ENCODE measurements around the gene CELF2.
"Not testable (repeated sequence)": the region's sequence is repeated elsewhere in the genome, so short reads cannot be mapped to it uniquely, and the experiment has no call there.

CELF2 gene

DNA sequence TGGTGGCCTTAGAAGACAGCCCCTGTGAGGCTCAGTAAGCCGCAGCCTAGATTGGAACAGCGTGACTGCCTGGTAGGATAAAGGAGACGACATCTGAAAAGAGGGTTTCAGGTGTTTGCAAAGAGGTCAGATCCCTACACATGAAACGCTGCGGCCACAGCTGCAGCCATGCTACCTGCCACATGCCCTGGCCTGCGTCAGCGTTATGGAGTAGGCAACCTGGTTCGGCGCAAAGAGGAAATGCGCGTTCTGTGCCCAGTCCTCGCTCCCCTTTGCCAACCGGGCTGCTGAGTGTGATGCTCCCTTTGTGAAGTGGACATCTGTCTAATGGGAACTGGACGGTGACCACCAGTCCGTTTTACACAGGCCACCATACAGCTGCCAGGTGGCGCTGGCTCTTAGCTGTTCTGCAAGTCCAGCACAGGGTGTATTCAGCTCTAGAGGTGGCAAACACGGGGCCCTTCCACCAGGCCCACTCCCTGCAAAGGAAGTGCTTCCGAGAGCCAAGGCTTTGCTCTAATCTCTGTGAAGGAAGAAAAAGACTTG, 160.3 kb downstream of the CELF2 start:
- peak; percentile 47 for DNase-seq

DNA sequence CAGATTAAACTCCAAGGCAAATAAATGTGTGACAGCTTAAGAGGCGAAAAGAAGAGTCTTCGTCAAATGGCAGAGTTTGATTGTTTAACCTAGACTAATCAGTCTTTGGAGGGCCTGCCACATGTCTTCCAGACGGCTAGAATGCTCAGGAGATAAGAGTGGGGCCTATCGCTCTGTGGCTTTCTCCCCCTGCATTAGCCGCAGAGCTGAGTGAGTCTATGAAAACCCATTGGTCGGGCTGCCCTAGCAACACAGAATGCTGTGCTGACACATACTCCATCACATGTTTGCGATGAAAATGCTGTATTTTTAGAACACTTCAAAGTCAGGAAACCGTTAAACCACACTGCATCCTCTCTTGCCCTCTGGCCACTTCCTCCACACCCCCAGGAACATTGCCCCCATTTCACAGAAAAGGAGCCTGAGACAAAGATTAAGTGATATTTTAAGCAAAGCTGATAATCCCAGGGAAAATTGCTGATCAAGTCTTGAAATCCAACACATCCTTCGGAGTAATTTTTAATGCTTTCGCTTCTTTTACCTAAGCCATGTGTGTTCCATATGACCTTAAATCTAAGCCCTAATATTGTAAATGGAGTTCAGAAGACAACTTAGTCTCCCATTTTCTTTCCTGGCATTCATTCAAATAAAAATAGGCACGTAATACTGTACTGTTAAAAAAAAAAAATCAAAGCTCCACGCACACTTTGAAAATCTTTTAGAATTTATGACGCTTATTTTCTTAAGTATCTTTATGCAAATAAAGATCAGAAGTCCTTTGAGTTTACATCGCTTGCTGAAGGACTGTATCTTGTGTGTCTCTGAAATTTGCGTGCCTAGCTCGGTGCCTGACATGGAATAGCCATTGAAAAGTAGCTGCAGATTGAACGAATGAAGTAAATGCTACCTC, 161.2 kb downstream of the CELF2 start:
- DNase-seq = peak; percentile 94

DNA sequence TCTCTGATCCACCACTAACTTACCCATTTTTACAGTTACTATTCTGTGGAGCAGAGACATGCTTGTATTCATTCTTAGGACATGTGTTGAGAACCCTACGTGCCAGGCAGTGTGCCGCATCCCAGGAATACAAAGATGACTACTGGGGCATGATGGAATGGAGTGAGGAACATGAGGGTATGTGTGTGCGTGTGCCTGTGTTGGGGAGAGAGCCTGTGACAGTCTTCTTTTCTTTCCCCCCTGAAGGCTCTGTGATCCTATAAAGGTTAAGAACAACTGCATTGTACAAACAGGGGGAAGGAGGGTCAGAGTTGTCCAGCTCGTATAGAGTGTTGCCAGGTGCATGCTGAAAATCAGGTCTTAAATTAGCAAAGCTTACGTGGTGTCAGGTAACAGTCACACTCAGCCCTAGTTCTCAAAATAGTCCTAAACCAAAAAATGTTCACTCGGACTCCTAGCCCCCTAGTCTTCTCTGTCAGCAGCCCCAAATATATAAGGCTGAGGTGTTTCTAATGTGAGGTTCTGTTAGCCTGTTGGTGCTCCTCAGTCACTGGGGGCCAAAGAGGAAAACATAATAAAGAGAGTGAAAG, 161.9 kb downstream of the CELF2 start:
- DNase-seq = no peak

DNA sequence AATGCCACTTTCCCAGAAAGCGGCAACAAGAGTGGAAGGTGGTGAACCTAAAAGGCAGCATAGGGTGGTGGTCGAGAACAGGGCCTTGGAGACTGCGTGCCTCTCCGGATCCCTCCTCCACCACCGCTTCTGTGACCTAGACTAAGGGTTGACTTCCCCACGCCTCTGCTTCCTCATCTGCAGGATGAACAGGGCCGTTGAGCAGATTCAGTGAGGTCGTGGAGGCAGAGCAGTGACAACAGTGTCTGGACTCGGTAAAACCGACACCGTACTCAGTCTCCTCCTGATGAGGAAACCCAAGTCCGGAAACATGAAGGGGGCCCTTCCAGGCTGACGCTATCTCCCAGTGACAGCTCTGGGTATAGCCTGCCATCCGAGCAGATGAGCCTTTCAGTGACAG, 162.6 kb downstream of the CELF2 start:
- DNase-seq = peak; percentile 80

DNA sequence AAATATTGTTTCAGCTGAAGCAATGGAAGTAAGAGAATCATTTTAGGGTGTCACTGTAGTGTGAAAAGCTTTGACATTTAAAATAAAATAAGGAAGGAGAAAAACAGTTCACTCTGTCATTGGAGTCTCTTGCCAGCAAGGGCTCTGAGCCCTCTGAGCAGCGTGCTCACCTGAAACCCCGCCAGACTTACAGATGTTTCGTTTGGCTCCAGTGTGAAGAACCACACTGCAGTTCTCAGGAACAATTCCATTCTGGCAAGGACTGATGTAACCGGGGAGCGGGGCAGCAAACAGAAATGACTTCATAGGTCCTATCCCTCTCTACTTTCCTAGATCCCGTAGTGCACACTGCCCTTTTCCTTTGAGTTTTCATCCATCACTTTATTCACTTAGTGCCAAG, 164.3 kb downstream of the CELF2 start:
- no peak for DNase-seq

DNA sequence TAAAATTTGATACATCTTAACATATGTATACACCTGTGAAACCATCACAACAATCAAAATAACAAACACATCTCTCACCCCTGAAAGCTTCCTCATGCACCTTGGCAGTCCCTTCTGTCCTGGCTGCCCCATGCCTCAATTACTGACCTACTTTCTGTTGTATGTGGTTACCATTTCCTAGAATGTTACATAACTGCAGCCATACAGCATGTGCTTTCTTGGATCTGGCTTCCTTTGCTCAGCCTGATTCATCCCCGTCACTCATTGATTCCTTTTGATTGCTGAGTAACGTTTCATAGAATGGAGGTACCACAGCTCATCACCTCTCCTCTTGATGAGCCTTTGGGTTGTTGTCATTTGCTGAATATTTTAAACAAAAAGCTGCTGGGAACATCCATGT, 165.3 kb downstream of the CELF2 start:
- DNase-seq = peak; percentile 62

DNA sequence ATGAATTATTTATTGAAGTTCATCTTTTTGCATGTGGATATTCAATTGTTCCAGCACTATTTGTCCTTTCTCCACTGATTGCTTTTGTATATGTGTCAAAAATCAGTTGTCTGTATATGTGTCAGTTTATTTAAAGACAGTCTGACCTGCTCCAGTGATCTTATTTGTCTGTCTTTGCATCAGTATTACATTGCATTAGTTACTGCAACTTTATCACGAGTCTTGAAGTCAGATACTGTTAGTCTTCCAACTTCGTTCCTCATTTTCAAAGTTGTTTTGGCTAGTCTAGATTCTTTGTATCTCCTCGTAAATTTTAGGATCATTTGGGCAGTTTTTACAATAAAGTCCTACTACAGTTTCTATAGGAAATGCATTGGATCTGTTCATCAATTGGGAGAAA, 166.4 kb downstream of the CELF2 start:
- no peak for DNase-seq

DNA sequence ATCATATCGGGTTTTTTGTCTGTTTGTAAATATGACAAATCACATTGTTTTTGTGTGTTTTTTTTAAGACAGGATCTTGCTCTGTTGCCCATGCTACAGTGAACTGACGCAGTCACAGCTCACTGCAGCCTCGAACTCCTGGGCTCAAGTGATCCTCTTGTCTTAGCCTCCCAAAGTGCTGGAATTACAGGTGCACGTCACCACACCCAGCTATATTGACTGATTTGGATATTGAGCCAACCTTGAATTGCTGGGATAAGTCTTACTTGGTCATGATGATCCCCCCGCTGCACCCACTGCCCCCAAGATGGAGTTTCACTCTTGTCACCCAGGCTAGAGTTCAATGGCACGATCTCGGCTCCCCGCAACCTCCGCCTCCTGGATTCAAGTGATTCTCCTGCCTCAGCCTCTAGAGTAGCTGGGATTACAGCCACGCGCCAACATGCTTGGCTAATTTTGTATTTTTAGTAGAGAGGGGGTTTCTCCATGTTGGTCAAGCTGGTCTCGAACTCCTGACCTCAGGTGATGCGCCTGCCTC, 167.5 kb downstream of the CELF2 start:
- not testable (repeated sequence) for DNase-seq

DNA sequence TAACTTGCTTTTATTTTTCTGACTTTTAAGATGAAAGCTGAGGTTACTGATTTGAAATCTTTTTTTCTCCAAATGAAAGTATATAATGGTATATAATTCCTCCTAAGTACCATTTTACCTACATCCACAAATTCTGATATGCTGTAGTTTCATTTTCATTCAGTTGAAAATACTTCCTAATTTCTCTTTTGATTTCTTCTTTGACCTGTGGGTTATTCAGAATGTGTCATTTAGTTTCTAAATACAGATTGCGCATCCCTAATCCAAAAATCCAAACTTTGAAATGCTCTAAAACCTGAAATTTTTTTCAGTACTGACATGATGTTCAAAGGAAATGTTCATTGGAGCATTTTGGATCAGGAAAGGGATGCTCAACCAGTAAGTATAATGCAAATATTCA, 168.7 kb downstream of the CELF2 start:
- no peak for DNase-seq

DNA sequence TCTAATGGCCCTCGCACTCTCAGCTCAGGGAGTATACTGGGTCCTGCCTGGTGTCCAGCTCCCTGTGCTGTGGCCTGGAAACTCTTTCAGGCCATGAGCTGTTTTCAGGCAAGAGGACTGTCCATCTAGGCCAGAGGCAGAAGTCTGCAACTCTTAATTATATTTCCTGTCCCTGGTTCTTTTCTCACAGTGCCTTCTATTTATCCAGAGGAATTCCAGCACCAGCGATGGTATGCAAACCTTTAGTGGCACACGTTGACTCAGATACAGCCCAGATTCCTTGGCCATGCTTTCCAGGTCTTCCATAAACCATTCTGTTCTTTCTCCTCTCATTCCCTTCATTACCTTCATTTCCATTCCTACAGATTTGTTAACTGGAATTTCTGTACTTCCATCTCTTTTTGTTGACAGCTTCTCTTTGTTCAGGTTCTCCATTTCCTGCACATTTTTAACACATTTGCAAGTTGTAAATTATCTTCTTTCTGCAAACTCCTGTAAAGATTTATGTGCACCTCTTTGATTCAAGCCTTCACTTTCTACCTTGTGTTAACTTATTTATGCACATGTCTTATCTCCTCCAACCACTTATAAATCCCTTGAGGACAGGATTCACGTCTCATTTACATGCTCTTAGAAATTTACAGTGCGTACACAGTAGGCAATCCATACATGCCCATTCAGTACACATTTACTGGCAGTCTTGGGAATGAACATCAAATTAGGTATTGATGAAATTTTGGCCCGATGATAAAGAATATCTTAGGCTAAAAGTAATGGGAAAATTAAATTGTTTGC, 172.1 kb downstream of the CELF2 start:
- no peak for DNase-seq

DNA sequence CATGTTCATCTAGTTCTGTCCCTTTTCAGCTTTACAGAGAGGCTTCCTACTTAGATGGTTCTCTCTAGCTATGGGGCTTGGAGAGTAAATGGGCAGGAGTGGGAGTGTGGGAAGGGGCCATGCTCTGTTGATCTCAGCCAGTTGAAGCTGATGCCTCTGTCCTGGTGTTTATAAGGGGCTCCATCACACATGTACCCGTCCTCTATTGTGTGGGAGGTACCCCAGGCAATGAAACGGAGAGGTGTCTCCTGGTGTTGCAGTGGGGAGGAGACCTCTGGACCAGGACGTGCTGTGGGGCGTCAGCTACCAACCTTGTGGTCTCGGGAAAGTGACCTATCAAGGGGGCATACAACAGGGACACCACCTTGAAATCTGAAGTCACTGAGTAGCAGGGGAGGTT, 173.5 kb downstream of the CELF2 start:
- no peak for DNase-seq

DNA sequence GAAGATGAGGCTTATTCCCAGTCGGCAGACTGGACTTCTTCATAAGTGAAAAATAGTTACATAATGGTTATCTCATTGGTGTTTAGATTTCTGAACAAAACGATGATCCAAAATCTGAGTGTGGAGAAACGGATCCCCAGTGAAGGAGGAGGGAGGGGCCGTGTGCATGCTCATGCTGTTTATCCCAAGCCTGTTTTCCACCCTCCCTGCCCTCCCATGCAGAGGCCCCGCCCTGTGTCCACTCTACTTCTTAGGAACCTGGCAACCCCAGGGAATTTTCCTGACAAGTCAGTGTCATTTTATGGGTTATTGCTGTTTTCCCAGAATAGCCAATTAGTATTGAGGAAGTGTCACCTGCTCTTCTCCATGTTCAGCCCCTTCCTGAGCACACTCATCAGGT, 174.0 kb downstream of the CELF2 start:
- no peak for DNase-seq

DNA sequence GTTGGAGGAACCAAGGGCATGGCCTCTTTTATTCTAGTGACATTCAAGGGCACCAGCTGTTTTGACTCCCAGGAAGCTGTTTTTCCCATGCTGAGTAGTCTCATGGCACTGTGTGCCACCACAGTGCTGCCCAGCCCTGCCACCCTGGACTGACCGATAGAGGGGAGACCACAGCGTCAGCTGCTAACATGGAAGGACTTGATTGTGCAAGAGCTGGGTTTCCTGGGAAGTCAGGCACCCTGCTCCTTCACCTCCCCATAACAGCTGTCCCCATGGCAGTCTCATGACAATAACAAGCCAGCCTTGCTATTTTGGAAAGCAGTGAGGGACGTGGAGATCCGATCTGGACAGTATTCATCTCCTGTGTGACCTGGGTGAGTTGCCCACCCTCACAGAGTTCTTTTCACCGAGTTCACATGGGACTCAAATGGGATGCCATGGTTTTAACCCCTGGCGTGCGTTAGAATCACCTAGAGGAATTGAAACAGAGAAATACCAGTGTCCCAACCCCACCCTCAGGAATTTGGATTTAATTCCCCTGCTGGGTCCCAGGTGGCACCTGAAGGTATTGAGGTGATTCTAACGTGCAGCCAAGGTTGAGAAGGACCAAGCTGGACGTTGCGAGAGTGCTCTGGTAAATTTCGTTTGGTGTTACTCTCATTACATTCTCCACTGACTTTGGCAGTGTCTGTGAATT, 174.8 kb downstream of the CELF2 start:
- no peak for DNase-seq

DNA sequence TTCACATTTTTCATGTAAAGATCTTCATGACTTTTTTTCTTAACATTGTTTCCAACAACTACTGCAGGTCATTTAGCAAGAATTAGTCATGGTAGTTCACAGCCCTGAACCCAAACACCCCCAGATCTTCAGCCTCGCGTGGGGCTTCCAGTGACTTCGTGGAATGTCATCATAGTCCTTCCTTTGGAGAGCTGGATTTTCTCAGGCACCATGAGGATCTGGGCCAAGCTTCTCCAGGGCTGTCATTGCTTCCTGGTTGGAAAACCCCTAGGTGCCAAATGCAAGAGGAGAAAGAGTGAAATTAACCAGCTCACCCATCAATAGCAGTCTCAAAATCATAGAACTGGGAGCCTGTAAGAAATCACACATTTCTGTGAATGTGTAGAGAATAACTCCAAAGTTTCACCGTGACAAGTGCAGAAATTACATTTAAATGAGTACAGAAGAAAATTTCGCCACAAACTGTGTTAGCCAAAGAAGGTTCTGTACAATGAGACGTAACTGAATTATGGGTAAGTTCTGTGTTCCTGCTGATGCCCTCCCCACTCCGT, 175.4 kb downstream of the CELF2 start:
- DNase-seq = no peak

DNA sequence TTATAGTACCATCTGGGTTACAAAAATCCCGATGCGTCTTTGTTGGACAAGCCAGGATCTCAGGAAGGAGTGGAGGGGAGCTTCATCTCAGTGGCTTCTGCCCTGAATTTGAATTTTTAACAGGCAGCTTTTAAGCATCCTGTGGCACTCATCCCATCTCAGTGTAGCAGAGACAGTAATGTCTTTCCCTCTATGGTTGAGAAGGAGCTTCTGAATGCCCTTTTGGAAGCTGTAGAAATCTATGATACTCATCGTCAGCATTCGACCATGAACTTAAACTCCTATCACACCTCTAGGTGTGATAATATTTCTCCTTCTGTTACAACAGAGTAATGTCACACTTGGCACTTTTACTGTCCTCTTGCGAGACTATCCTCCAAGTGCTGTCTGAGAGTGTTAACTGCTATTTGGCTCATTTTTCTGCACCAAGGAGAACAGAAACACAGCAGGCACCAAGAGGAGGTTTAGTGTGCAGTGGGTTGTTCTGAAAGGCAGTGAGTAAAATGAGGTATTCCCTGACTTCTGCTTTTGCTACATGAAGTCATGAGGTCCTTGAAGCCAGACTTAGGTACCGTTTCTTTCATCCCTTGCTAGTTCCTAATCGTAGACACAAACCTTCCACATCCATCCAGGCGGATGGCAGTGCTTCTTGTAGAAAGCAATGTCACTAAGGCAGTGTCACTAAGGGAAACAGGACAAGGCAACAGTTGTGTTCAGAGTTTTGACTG, 177.4 kb downstream of the CELF2 start:
- no peak for DNase-seq

DNA sequence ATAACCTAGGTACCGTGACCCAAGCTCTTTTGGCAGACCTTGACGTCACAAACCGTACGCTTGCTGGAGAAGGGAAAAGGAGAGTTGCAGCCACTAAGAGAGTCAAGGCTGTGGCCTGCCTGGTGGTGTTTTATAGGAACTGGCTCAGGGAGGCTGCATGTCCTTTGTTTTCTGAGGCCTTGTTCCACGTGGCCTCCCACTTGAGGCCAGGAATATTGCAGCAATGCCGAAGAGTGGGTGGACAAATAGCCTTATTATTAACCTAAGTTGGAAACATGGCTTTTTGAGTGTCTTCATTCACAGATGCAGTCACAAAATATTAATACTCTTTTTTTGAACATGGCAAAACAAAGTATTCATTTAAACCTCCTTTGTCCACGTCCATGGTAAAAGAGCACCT, 178.0 kb downstream of the CELF2 start:
- DNase-seq = no peak

DNA sequence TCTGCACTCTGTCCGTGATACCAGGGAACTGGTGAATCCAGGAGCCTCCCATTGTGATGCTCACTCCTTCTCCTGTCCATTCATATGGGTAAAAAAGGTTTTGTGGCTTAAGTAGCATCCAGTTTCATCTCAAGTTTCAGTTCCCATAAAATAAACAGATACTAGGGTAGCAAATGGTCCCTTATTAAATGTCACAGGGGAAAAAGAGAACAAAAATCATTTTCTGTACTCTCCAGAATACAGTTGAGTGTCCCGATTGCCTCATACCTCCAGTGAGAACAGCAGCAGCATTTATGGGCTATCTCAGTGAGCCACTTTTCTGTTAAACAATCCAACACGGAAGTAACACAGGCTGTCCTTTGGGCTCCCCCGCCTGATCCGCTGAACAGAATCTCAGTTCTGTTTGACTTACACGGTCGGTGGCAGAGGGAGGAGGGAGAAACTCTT, 179.6 kb downstream of the CELF2 start:
- DNase-seq = no peak

DNA sequence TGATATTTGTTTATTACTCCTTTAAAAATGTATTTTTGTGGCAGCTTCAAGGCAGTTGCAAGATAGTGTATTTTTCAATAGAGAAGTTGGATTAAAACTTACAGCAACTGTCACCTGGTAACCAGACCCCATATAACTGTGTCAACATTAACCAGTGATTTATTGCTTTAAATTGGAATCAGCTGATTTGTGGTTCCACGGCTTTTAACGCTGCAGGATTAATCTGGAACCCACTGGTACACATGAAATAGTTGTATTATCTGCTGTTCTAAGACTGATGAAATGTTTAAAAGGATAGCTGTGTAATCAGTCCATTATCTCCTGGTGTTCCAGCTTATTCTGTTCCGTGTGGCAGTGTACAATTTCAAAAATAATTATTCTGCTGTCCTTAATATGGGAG, 180.2 kb downstream of the CELF2 start:
- no peak for DNase-seq

DNA sequence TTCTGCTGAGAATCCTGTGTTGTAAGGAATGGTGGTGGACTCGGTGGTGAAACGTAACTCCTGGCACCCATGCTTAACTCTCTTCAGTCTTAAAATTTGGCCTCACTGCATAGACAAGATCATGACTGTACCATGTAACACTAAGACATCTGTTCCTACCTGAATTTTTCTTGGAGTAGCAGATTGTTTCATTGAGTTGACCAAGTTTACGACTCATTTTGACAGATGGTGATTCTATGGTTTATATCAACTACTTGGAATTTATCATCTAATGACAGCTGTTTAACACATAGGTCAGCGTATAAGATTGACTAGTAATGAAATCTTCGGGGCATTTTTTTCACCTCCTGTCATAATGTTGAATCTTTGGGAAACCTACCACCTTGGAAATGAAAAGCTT, 184.2 kb downstream of the CELF2 start:
- no peak for DNase-seq

DNA sequence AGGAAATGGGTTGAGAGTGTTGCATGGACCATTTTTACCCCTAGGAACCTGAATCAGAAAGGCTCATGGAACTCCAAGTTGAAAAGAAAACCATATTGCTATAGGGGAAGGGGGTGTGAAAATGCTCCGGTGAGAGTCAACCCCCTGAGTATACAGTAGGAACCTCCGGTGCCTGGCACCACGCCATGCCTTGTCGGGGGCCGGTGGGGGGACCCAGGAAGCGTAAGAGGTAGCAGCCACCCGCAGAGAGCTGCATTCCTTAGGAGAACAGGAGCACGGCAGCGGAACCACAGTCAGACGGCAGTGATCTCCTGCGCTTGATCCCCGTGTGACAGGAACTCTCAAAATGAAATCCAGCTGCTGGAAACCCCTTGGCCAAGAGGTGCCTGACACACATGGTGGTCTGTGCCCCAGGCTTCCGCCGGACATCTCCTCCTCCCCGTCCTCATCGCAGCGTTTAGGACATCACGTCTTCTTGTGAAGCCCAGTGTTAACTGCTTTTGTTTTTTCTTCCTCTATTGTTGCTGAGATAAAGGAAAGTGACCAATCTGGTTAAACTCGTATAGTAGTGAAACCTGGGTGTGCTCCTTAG, 186.8 kb downstream of the CELF2 start:
- DNase-seq = no peak
